Endothelial cell of umbilical vein (primary cell): ENCODE results near the gene CKLF. TPM values are rescaled to one million over a fixed set of nuclear protein-coding genes. Genes with fewer than 3 reads are reported as not detected.
A peak's percentile ranks its signal among the peaks of the same experiment; 100 is the strongest.

Source experiments
- BruUV-seq: library from RNA; stranded (reverse); fragments of 400-500 nt; replicated peaks from 2 replicates; lab custom pipeline; 2021; lab: Mats Ljungman, UMichigan
- CTCF ChIA-PET: fragments of 300-600, 350-600 bp; sonication (Branson Sonifier 250); formaldehyde crosslinking; loops from one replicate; lab custom pipeline; 2021; ENCODE audit warnings: antibody characterized with exemption, inconsistent platforms; lab: Charles Lee
- POLR2A ChIA-PET: fragments of 300-600, 350-600 bp; sonication (Branson Sonifier 250); formaldehyde crosslinking; loops from one replicate; lab custom pipeline; 2021; ENCODE audit warnings: antibody characterized with exemption, inconsistent platforms; lab: Charles Lee
- DNase-seq: peaks from one replicate; pipeline ENCODE4 v3.0.0-alpha.2; 2011; ENCODE audit warnings: low read depth, low spot score
- FAIRE-seq: peaks from 2 replicates; lab custom pipeline; 2011; peaks lifted over from hg19 to GRCh38; lab: Jason Lieb, UNC
- H2AFZ ChIP-seq: 2 replicates; pipeline ENCODE4 v1.6.0; 2012; ENCODE audit warnings: low read depth, low read length, control low read depth, inconsistent platforms
- H3K27ac ChIP-seq: 2 replicates; pipeline ENCODE4 v1.5.1; 2011; ENCODE audit warnings: low read depth, mild to moderate bottlenecking, control low read depth, low read length, moderate library complexity; ENCODE audit not compliant: insufficient read depth
- H3K27me3 ChIP-seq, 2 experiments: 2 replicates each; pipeline versions ENCODE4 v1.6.0 to v1.6.1; 2011; ENCODE audit warnings: low read length in 2 of 2, mixed read lengths in 1 of 2; ENCODE audit not compliant: control insufficient read depth in 2 of 2, insufficient read depth in 2 of 2
- H3K36me3 ChIP-seq, 2 experiments: 2 replicates in 1 of 2; 3 replicates in 1 of 2; pipeline ENCODE4 v1.5.1; 2011; ENCODE audit warnings: low read length in 2 of 2, mild to moderate bottlenecking in 1 of 2, moderate library complexity in 1 of 2; ENCODE audit not compliant: control insufficient read depth in 2 of 2, insufficient read depth in 2 of 2; ENCODE audit errors: extremely low read depth in 1 of 2
- H3K4me1 ChIP-seq: 3 replicates; pipeline ENCODE4 v1.5.1; 2011; ENCODE audit warnings: mild to moderate bottlenecking, low read length; ENCODE audit not compliant: control insufficient read depth, insufficient read depth; ENCODE audit errors: extremely low read depth
- H3K4me2 ChIP-seq: 2 replicates; pipeline ENCODE4 v1.6.1; 2011; ENCODE audit warnings: low read length, control low read depth, mixed read lengths; ENCODE audit not compliant: insufficient read depth
- H3K4me3 ChIP-seq, 3 experiments: fragments of 200-600 bp in 1 of 3; sonication (generic), shearing (Covaris generic) in 1 of 3; replicated peaks in 1 of 3; 2 replicates each; pipeline ENCODE4 v1.5.1; 2011 to 2016; ENCODE audit warnings: control low read depth in 3 of 3, low read length in 3 of 3, mild to moderate bottlenecking in 2 of 3, inconsistent platforms in 1 of 3, low read depth in 1 of 3, moderate library complexity in 1 of 3; ENCODE audit not compliant: insufficient read depth in 1 of 3
- H3K79me2 ChIP-seq: 2 replicates; pipeline ENCODE4 v1.6.0; 2012; ENCODE audit warnings: low read length, inconsistent platforms; ENCODE audit not compliant: control insufficient read depth, insufficient read depth
- H3K9ac ChIP-seq: replicated peaks from 2 replicates; pipeline ENCODE3; 2011; ENCODE audit warnings: low read length, control low read depth; ENCODE audit not compliant: insufficient read depth; ENCODE audit errors: extremely low read depth
- H3K9me1 ChIP-seq: replicated peaks from 3 replicates; pipeline ENCODE4 v1.6.0; 2011; ENCODE audit warnings: mild to moderate bottlenecking, low read length; ENCODE audit not compliant: control insufficient read depth, insufficient read depth; ENCODE audit errors: extremely low read depth
- H3K9me3 ChIP-seq: replicated peaks from 2 replicates; pipeline ENCODE4 v1.5.1; 2012; ENCODE audit warnings: low read length, inconsistent platforms; ENCODE audit not compliant: control insufficient read depth, insufficient read depth
- H4K20me1 ChIP-seq: replicated peaks from 2 replicates; pipeline ENCODE3; 2011; ENCODE audit warnings: mild to moderate bottlenecking, low read length; ENCODE audit not compliant: control insufficient read depth, insufficient read depth; ENCODE audit errors: extremely low read depth
- CTCF ChIP-seq, 2 donors: IDR thresholded peaks; 1 replicate in 1 of 2; 2 replicates in 1 of 2; pipeline ENCODE4 v1.5.1; 2011; ENCODE audit warnings: low read length in 2 of 2, mild to moderate bottlenecking in 2 of 2, moderate library complexity in 2 of 2, control low read depth in 1 of 2, inconsistent platforms in 1 of 2, low read depth in 1 of 2; ENCODE audit not compliant: insufficient read depth in 1 of 2; ENCODE audit errors: extremely low read depth in 1 of 2
- EZH2 ChIP-seq: IDR thresholded peaks from 2 replicates; pipeline ENCODE4 v1.6.1; 2012; ENCODE audit warnings: borderline replicate concordance, low read depth, mild to moderate bottlenecking, moderate library complexity, low read length, inconsistent platforms; ENCODE audit not compliant: severe bottlenecking
- FOS ChIP-seq: IDR thresholded peaks from 2 replicates; pipeline ENCODE4 v1.6.1; 2011; ENCODE audit warnings: mild to moderate bottlenecking, low read length, moderate library complexity, borderline replicate concordance; ENCODE audit not compliant: insufficient read depth
- GATA2 ChIP-seq: IDR thresholded peaks from 2 replicates; pipeline ENCODE4 v1.7.0; 2011; ENCODE audit warnings: low read depth, mild to moderate bottlenecking, moderate library complexity, mixed read lengths, low read length; ENCODE audit not compliant: insufficient read length, insufficient read depth
- JUN ChIP-seq: IDR thresholded peaks from 2 replicates; pipeline ENCODE4 v1.6.1; 2011; ENCODE audit warnings: borderline replicate concordance, low read depth; ENCODE audit not compliant: insufficient read length, insufficient read depth
- MAX ChIP-seq: IDR thresholded peaks from 2 replicates; pipeline ENCODE4 v1.6.1; 2011; ENCODE audit not compliant: insufficient read depth, insufficient read length
- MYC ChIP-seq: IDR thresholded peaks from one replicate; pipeline ENCODE4 v1.6.1; 2011; ENCODE audit warnings: mild to moderate bottlenecking, low read depth, low read length
- POLR2A ChIP-seq: IDR thresholded peaks from 2 replicates; pipeline ENCODE4 v1.6.1; 2012; ENCODE audit warnings: low read depth, mild to moderate bottlenecking, control low read depth, low read length
- POLR2AphosphoS5 ChIP-seq: IDR thresholded peaks from 2 replicates; pipeline ENCODE4 v1.6.1; 2012; ENCODE audit warnings: low read depth, mild to moderate bottlenecking, control low read depth, low read length, moderate library complexity; ENCODE audit not compliant: insufficient read depth
- dilution Hi-C: fragments of 300-500 bp; cut with MboI; formaldehyde crosslinking; loops from one replicate; pipeline ENCODE4 v1.15.0; 2019; ENCODE audit warnings: low sequenced_read_pairs; ENCODE audit not compliant: extremely low pct_ligation_motif_present
- intact Hi-C: fragments of 100-400 bp; cut with micrococcal nuclease; formaldehyde crosslinking; loops from one replicate; pipeline ENCODE4 v1.10.0; 2022
- polyA plus RNA-seq, 4 experiments: library from polyadenylated mRNA; depleted of rRNA in 3 of 4; stranded (reverse) in 3 of 4; unstranded in 1 of 4; fragments of >200 nt; gene quantifications; 2 replicates each; pipeline versions ENCODE4 v1.2.1 to v1.2.3, GENCODE V29; 2011 to 2012; ENCODE audit warnings: missing spikeins in 1 of 4
- total RNA-seq: library from RNA; stranded (reverse); gene quantifications from 2 replicates; pipeline ENCODE4 v1.2.3, GENCODE V29; 2021

The CKLF gene
- total and polyA plus RNA-seq, 2 donors (not counting 3 experiments of a cell fraction or from before 2014, with no cell fraction given) = 80.0 to 209 TPM

GRCh38 chr16:66554021-66554420 is 1.6 kb downstream of the CKLF start:
- intact Hi-C loops = no loop called here

More at GRCh38 chr16:66554021-66554420, 1.6 kb downstream of the CKLF start:
- Histone ChIP-seq H3K4me3 (no peak overlapping the region), H3K36me3 (peaks cover 0 to 2% of the 10 kb centered on the region in 2 experiments), H3K9ac (no peak overlapping the region), H3K4me2 (peak overlapping the region; percentile 94), H2AFZ (no peak overlapping the region), H3K4me1 (peaks cover 32% of the 10 kb centered on the region), H3K9me3 (no peaks in the 10 kb centered on the region), H3K27ac (no peak overlapping the region), H4K20me1 (no peaks in the 10 kb centered on the region), H3K9me1 (no peaks in the 10 kb centered on the region), H3K27me3 (no peaks in the 10 kb centered on the region), H3K79me2 (peaks cover 47% of the 10 kb centered on the region)
- no TSS peak for BruUV-seq
- TF ChIP-seq JUN = no peak
- no peak for TF ChIP-seq GATA2
- TF ChIP-seq EZH2 = no peak
- no peak for TF ChIP-seq POLR2A
- no peak for TF ChIP-seq CTCF (IDR thresholded peaks at IDR 0.05; ENCODE audit: extremely low read depth in 1 of 2, insufficient read depth in 1 of 2, low read depth in 1 of 2, low read length in 2 of 2)
- no peak for TF ChIP-seq MAX
- TF ChIP-seq POLR2AphosphoS5 = no peak
- no peak for TF ChIP-seq MYC
- TF ChIP-seq FOS = no peak
- POLR2A ChIA-PET = interaction anchor here (0.6 kb wide), 1 partner anchor 170 kb away, joined by 3 read pairs; no protein-coding TSS in a partner anchor
- dilution Hi-C loops = no loop called here
- DNase-seq = no peak
- CTCF ChIA-PET = interaction anchor here (1.1 to 4.2 kb wide), 2 partner anchors 11 to 55 kb away, joined by 3 to 15 read pairs; no protein-coding TSS in a partner anchor
- no peak for FAIRE-seq
